Stimulated activated CD4-positive, alpha-beta T cell treated with anti-CD3 and anti-CD28 coated beads, Interleukin-4, amount 100 ng/mL, for 48 hours (primary cell): Measurements from ENCODE around the gene PHF2.

ENCODE experiments used
- DNase-seq, 2 donors: peaks; one replicate each; pipeline ENCODE4 v3.0.0-alpha.2; 2020; ENCODE audit warnings: low read depth in 2 of 2

The PHF2 gene

DNA sequence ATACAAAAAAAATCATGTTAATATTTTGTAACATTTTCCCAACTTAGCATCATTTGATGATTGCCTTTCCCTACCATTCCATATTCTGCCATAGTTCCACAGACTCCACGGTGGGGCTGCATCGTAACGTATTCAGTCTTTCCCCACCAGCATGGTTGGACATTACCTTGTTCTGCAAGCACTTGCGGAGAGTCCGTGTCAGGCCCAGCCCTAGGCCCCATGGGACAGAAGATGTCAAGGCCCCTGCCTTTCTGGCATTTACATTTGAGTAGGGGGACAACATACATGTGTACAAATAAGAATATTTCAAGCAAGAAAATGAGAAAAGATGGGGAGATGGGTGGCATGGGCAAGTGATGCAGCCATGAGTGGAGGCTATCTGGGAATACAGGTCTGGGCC lies 8.2 kb upstream of the PHF2 start:
- no peak for DNase-seq

- no peak for DNase-seq
Measured at GRCh38 chr9:93569621-93570174, 6.7 kb upstream of the PHF2 start.

GRCh38 chr9:93572221-93572620 lies 4.2 kb upstream of the PHF2 start:
- no peak for DNase-seq

DNA sequence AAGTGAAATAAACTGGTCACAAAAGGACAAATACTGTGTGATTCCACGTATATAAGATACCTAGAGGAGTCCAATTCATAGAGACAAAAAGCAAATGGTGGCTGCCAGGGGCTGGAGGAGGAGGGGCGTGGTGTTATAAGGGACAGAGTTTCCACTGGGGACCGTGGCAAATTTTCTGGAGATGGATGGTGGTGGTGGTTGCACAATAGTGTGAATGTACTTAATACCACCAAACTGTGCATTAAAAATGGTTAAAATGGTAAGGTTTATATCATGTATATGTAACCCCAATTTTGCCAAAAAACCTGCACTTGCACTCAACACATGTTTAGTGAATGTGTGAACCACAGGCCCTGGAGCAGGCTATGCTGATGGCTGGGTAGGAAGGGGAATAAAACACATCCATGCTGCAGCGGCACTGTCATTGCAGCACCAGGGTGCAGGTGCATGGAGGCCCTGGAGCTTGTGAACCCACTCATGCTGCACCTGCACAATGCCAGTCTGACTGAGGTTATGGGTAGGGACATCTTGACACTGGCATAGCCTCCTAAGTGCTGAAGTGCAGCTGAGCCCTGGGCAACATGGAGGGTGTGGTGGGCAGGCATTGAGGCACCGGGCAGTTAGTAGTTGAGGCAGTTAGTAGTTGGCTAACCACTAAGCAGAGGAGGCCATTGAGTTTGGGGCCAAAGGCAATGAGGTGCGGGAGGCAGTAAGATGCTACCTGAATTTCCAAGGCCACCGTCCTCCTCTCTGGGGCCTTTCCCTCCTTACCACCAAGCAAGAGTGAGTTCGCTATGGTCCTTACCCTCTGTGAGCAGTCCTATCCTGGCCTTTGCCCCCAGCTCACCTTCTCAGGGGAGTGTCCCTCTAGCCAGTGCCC lies 3.5 kb upstream of the PHF2 start:
- DNase-seq = no peak

DNA sequence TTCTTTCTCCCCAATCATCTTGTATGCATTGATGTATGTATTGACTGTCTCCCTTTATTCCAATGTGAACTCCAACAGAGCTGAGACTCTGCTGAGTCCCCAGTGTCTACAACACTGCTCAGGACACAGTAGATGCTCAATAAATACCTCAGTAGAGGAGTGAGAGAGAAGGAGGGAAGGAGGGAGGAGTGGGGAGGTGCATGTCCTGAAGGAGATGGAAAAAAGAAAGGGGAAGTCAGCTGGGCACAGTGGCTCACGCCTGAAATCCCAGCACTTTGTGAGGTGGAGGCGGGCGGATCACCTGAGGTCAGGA lies 2.9 kb upstream of the PHF2 start:
- DNase-seq = no peak

- no peak for DNase-seq
Measured at GRCh38 chr9:93574091-93574899, 2.1 kb upstream of the PHF2 start.

- no peak for DNase-seq
Measured at GRCh38 chr9:93574900-93575795, 1.2 kb upstream of the PHF2 start.

DNA sequence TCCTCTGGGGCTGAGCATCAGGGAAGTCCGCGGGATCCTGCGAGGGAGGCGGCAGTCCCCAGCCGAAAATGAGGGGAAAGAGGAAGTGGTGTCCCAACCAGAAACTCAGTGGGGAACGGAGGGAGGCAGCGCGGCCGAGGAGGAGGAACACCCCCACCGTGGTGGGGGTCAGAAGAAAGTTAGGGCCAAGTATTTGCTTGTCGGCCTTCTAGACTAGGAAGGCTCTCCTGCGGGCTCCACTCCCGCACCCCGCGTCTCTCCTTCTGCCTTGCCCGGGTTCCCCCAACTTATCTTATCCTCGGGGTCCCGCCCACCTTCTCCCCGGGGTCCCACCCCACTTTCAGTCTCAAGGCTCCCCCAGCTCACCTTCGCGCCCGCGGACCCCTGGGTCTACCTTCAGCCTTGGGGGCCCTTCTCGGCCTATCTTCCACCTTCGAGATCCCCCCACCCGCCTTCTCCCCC lies 557 bp upstream of the PHF2 start:
- DNase-seq = peak in 1 of 2 donors; percentile 49

GRCh38 chr9:93577078-93577974 lies 942 bp downstream of the PHF2 start:
- DNase-seq = no peak

DNA sequence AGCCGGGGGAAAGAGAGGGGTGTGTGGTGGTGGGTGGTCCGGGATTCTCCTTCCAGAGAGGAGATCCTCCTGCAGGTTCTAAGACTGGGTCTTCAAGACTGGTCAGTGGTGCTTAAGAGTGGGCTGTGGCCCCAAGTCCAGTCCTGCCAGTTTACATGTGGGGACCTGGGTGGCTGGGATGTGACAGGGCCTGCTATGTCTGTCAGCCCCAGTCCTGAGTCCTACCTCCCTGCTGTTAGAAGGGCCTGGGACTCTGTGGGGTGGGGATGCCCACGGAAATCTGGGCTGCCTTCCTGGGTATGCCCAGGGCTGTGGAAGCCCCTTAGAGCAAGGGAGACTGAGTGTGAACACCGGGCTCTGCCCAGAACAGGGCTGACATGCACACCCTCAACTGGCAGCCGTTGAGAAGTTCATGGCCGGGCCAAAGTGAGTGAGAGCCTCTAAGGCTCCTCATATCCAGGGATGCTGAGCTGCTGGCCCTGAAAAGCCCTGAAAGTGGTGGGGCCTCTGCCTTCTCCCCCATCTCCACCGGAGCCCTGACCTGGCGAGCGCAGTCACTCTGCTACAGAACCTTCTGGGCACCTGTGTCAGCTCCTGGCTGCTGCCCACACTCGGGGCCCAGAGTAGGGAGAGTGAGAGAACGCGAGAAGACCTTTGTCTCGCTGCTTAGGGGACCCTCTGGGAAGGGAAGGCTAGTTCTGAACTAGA lies 1.7 kb downstream of the PHF2 start:
- DNase-seq = no peak

DNA sequence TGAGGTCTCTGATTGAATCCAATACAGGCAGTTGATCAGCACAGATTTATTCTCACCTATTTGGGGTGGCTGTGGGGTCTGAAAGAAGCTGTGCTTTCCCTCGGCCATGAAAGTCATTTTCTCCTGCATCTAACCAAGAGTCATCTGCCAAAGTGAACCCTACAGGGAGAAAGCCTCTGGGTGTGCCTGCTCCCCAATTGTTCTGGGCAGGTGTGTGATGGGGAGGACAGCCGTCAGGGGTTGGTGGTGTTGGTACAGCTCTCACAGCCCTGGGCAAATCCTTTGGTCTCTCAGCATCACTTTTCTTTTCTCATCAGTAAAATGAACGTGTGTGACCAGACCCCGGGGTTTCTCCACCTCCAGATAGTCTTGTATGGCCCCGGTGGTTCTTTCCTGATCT lies 2.5 kb downstream of the PHF2 start:
- DNase-seq = no peak

DNA sequence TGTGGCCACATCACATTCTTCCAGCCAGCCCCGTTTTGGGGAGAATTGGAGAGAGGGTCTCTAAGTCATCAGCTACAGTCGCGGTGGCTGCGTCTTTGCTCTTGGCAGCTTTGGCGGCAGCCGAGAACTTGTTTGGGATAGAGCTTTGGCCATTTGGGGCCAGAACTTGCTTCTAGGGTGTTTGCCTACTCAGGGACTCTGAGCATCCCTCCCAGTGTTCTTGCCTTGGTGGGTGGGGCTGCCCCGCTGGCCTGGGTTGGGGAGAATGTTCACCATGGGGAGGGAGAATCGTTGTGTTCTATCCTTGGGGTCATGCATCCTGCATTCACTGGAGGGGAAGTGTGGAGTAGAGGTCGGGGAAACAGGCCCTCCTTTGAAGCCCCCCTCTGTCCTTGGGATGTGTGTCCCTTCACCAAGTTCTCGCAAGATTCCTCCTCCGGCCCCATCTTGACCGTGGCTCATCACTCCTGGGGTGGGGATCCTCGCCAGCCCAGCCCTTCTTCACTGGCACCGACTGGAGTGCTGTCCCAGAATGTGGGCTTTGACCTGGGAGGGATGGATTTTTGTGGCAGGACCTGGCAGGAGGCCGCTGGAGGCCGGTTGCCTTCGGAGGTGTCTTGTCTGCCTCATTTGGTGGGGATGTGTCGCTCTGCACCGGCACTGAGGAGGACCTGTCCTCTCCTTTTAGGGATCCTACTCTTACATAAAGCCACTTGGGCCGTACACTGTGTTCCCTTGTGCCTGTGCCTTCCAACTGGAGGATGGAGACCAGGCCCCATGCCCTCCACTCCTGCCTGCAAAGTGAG lies 3.5 kb downstream of the PHF2 start:
- DNase-seq = no peak

DNA sequence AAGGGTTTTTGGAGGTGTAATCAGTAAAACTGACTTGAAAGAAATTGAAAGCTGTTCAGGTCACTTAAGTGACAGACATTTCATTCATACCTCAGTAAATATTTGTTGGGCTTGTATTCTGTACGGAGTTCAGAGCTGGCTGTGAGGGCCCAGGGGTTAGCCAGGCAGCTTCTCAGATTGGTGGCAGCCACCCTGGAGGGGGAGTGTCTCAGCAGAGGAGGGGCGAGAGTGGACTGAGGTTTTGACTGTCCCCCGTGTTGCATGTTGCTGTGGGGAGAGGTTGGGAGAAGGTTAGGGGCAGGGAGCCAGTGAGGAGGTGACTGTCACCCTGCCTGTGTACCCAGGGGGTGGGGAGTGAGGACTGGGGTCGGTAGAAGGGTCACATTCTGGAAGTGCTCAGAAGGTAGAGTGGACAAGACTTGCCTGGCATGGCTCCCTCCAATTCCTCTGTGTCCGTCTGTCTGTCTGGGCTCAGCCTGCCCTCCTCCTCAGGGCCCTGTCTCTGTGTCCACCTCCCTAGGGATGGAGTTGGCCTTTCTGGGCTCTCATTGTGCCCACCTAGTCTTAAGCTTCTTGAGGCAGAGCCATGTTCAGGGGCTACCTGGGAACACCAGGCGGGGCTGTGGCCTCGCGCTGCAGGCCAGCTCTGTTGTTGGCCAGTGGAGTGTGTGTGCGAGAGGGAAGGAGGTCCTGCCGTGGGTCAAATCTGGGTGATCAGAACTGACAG lies 4.4 kb downstream of the PHF2 start:
- no peak for DNase-seq

GRCh38 chr9:93582115-93582514 lies 5.7 kb downstream of the PHF2 start:
- no peak for DNase-seq

DNA sequence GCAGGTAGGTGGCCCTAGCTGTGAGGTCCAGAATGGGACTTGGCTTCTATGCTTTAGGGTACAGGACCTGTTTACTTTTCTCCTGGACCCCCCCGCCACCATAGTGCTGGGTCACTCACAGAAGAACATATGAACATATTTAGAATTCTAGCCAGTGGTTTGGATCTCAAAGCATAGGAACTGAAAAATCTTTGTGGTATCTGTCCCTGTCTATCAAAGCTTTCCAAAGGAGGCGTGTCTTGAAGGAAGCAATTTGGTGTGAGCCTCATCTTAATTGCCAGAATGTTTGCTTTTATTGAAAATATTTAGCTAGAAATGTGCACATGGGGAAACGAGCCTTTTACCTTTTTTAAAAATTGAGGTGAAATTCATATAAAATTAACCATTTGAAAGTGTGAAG lies 6.2 kb downstream of the PHF2 start:
- DNase-seq = no peak

GRCh38 chr9:93585259-93585658 lies 8.9 kb downstream of the PHF2 start:
- DNase-seq = no peak

GRCh38 chr9:93585695-93586094 lies 9.3 kb downstream of the PHF2 start:
- DNase-seq = no peak

- DNase-seq = no peak
Measured at GRCh38 chr9:93586290-93587057, 10.1 kb downstream of the PHF2 start.
